CD14-positive monocyte (primary cell): ENCODE data around the gene BAX. TPM values are rescaled to one million over a fixed set of nuclear protein-coding genes. Genes with fewer than 3 reads are reported as not detected.

Experiments used
- DNase-seq, 3 donors: peaks; one replicate each; pipeline ENCODE4 v3.0.0-alpha.2; 2011 to 2022
- H2AFZ ChIP-seq: 2 replicates; pipeline ENCODE4 v1.6.0; 2012; ENCODE audit warnings: mild to moderate bottlenecking, low read depth, low read length, inconsistent platforms; ENCODE audit not compliant: insufficient read depth, poor library complexity, severe bottlenecking
- H3K27ac ChIP-seq, 2 donors: 1 replicate in 1 of 2; 2 replicates in 1 of 2; pipeline ENCODE4 v1.5.1; 2012 to 2013; ENCODE audit warnings: low read length in 2 of 2, control low read depth in 1 of 2, inconsistent platforms in 1 of 2, low read depth in 1 of 2, mild to moderate bottlenecking in 1 of 2
- H3K27me3 ChIP-seq, 2 donors: one replicate each; pipeline versions ENCODE4 v1.6.0 to v1.6.1; 2011 to 2013; ENCODE audit warnings: low read length in 2 of 2; ENCODE audit not compliant: control insufficient read depth in 2 of 2, insufficient read depth in 2 of 2
- H3K36me3 ChIP-seq, 2 donors: replicated peaks in 1 of 2; 1 replicate in 1 of 2; 2 replicates in 1 of 2; pipeline versions ENCODE4 v1.5.1 to v1.6.1; 2012 to 2013; ENCODE audit warnings: low read length in 2 of 2, control low read depth in 1 of 2, inconsistent platforms in 1 of 2, mild to moderate bottlenecking in 1 of 2; ENCODE audit not compliant: insufficient read depth in 2 of 2, control insufficient read depth in 1 of 2
- H3K4me1 ChIP-seq, 2 donors: 1 replicate in 1 of 2; 2 replicates in 1 of 2; pipeline versions ENCODE4 v1.5.1 to v1.6.1; 2012 to 2013; ENCODE audit warnings: low read length in 2 of 2, control low read depth in 1 of 2, inconsistent platforms in 1 of 2, mild to moderate bottlenecking in 1 of 2, moderate library complexity in 1 of 2; ENCODE audit not compliant: insufficient read depth in 2 of 2, control insufficient read depth in 1 of 2
- H3K4me2 ChIP-seq: replicated peaks from 2 replicates; pipeline ENCODE3; 2012; ENCODE audit warnings: low read length, moderate library complexity, mild to moderate bottlenecking; ENCODE audit not compliant: poor library complexity, severe bottlenecking; ENCODE audit errors: extremely low read depth
- H3K4me3 ChIP-seq, 3 experiments: fragments of 200-600 bp in 1 of 3; sonication (generic) in 1 of 3; replicated peaks in 1 of 3; 1 replicate in 2 of 3; 2 replicates in 1 of 3; pipeline ENCODE4 v1.5.1; 2011 to 2013; ENCODE audit warnings: low read length in 3 of 3, mild to moderate bottlenecking in 3 of 3, control low read depth in 2 of 3, low read depth in 2 of 3, inconsistent platforms in 1 of 3, moderate library complexity in 1 of 3
- H3K79me2 ChIP-seq: 2 replicates; pipeline ENCODE4 v1.6.0; 2012; ENCODE audit warnings: mild to moderate bottlenecking, control low read depth, inconsistent platforms, low read length, moderate library complexity; ENCODE audit not compliant: insufficient read depth
- H3K9ac ChIP-seq: 2 replicates; pipeline ENCODE4 v1.6.0; 2017; ENCODE audit warnings: low read length, mild to moderate bottlenecking; ENCODE audit not compliant: insufficient read depth, poor library complexity, severe bottlenecking
- H3K9me3 ChIP-seq, 2 donors: replicated peaks in 1 of 2; 1 replicate in 1 of 2; 2 replicates in 1 of 2; pipeline versions ENCODE4 v1.5.1 to v1.6.1; 2012 to 2013; ENCODE audit warnings: low read length in 2 of 2, control low read depth in 1 of 2; ENCODE audit not compliant: control insufficient read depth in 1 of 2, insufficient read depth in 1 of 2
- H4K20me1 ChIP-seq: 2 replicates; pipeline ENCODE4 v1.6.0; 2012; ENCODE audit warnings: mild to moderate bottlenecking, low read length, control low read depth, moderate library complexity; ENCODE audit not compliant: insufficient read depth
- H3K27ac Mint-ChIP-seq, 7 donors: one replicate each; pipeline ENCODE4 v1.8.0; 2020; ENCODE audit warnings: mild to moderate bottlenecking in 7 of 7, mixed read lengths in 7 of 7, moderate library complexity in 6 of 7, inconsistent platforms in 2 of 7
- H3K27me3 Mint-ChIP-seq, 3 donors: one replicate each; pipeline ENCODE4 v1.8.0; 2021 to 2022; ENCODE audit warnings: low read depth in 3 of 3, mild to moderate bottlenecking in 3 of 3, mixed read lengths in 3 of 3, moderate library complexity in 3 of 3, inconsistent platforms in 1 of 3
- H3K36me3 Mint-ChIP-seq, 2 donors: one replicate each; pipeline ENCODE4 v1.8.0; 2020; ENCODE audit warnings: mixed read lengths in 2 of 2, inconsistent platforms in 1 of 2, mild to moderate bottlenecking in 1 of 2
- H3K4me1 Mint-ChIP-seq: one replicate; pipeline ENCODE4 v1.8.0; 2020; ENCODE audit warnings: mild to moderate bottlenecking, mixed read lengths
- H3K4me3 Mint-ChIP-seq, 2 donors: one replicate each; pipeline ENCODE4 v1.8.0; 2020; ENCODE audit warnings: mild to moderate bottlenecking in 2 of 2, mixed read lengths in 2 of 2, moderate library complexity in 1 of 2
- H3K9me3 Mint-ChIP-seq, 7 donors: one replicate each; pipeline ENCODE4 v1.8.0; 2020 to 2022; ENCODE audit warnings: mixed read lengths in 7 of 7, mild to moderate bottlenecking in 6 of 7, moderate library complexity in 6 of 7, inconsistent platforms in 2 of 7
- CTCF ChIP-seq: fragments of 200-600 bp; IDR thresholded peaks from one replicate; pipeline ENCODE4 v1.8.0; 2022; ENCODE audit warnings: antibody characterized with exemption, mild to moderate bottlenecking
- WGBS: methylation state at CpG from one replicate; pipeline ENCODE4 v1.1.5; 2013; ENCODE audit warnings: missing lambda C conversion rate; ENCODE audit not compliant: insufficient coverage; 5-methylcytosine and 5-hydroxymethylcytosine counted together
- intact Hi-C, 2 donors: fragments of 100-400 bp; cut with micrococcal nuclease; formaldehyde crosslinking; loops; one replicate each; pipeline versions ENCODE4 v1.15.0 to v1.15.1; 2023
- polyA plus RNA-seq, 3 donors: library from polyadenylated mRNA; depleted of rRNA in 1 of 3; unstranded in 2 of 3; stranded (reverse) in 1 of 3; fragments of 300-500 nt in 2 of 3; fragments of >200 nt in 1 of 3; fragmentation: Illumina TruSeq in 2 of 3; gene quantifications; 1 replicate in 2 of 3; 2 replicates in 1 of 3; pipeline ENCODE4 v1.2.3, GENCODE V29; 2012 to 2021

Gene BAX
- polyA plus RNA-seq, 3 donors, result 69.2 to 135 (median 80.5) TPM

GRCh38 chr19:48988860-48989259 is 34.2 kb downstream of the BAX start:
- no peak overlapping the region for H2AFZ ChIP-seq
- H3K9me3 ChIP-seq, result no peaks in the 10 kb centered on the region
- H3K4me2 ChIP-seq, result no peak overlapping the region
- H3K27ac Mint-ChIP-seq, result peak overlapping the region in 1 of 7 donors; percentile 34
- intact Hi-C loops, result no loop called here
- H3K27me3 ChIP-seq, result no peaks in the 10 kb centered on the region
- H3K79me2 ChIP-seq, result peaks cover 38% of the 10 kb centered on the region
- no peak for TF ChIP-seq CTCF
- no peak overlapping the region for H3K4me3 ChIP-seq
- peaks cover 33 to 66% of the 10 kb centered on the region in 2 donors for H3K36me3 Mint-ChIP-seq
- peaks cover 14 to 25% of the 10 kb centered on the region in 2 donors for H3K4me1 ChIP-seq
- peaks cover 31 to 59% of the 10 kb centered on the region in 2 donors for H3K36me3 ChIP-seq
- peaks cover 0 to 1% (median 0%) of the 10 kb centered on the region in 7 donors for H3K9me3 Mint-ChIP-seq
- DNase-seq, result no peak
- peaks cover 13% of the 10 kb centered on the region for H3K4me1 Mint-ChIP-seq
- peaks cover 8% of the 10 kb centered on the region for H4K20me1 ChIP-seq
- H3K9ac ChIP-seq, result no peak overlapping the region
- H3K4me3 Mint-ChIP-seq, result no peak overlapping the region
- no peak overlapping the region for H3K27ac ChIP-seq
- 93% methylated on average over 9 of the region's 9 CpGs for WGBS
- H3K27me3 Mint-ChIP-seq, result peaks cover 0 to 5% (median 0%) of the 10 kb centered on the region in 3 donors

GRCh38 chr19:48989701-48990291 is 35.1 kb downstream of the BAX start:
- no peak overlapping the region for H3K4me3 ChIP-seq
- H3K4me1 Mint-ChIP-seq, result peaks cover 21% of the 10 kb centered on the region
- TF ChIP-seq CTCF, result no peak
- H3K27ac Mint-ChIP-seq, result peak overlapping the region in 3 of 7 donors; percentile 6 to 87 (median 37)
- peaks cover 0 to 1% (median 0%) of the 10 kb centered on the region in 7 donors for H3K9me3 Mint-ChIP-seq
- no peak for DNase-seq
- no peak overlapping the region for H3K4me3 Mint-ChIP-seq
- peaks cover 31 to 53% of the 10 kb centered on the region in 2 donors for H3K36me3 ChIP-seq
- H3K36me3 Mint-ChIP-seq, result peaks cover 33 to 61% of the 10 kb centered on the region in 2 donors
- peaks cover 23 to 34% of the 10 kb centered on the region in 2 donors for H3K4me1 ChIP-seq
- no peak overlapping the region for H3K9ac ChIP-seq
- no peak overlapping the region for H2AFZ ChIP-seq
- H3K27me3 ChIP-seq, result no peaks in the 10 kb centered on the region
- peaks cover 0 to 5% (median 0%) of the 10 kb centered on the region in 3 donors for H3K27me3 Mint-ChIP-seq
- H4K20me1 ChIP-seq, result peaks cover 8% of the 10 kb centered on the region
- 95% methylated on average over 10 of the region's 17 CpGs for WGBS
- intact Hi-C loops, result loop anchor here in 1 of 2 donors (10.0 kb wide), 1 partner anchor 665 kb away; the partner anchor contains the start of gene EMP3
- no peak overlapping the region for H3K4me2 ChIP-seq
- no peak overlapping the region for H3K27ac ChIP-seq
- H3K9me3 ChIP-seq, result no peaks in the 10 kb centered on the region
- peaks cover 47% of the 10 kb centered on the region for H3K79me2 ChIP-seq
